HTR-8/SVneo (cell line): ENCODE data around the gene DDIT3.
"Not testable (repeated sequence)": the region's sequence is repeated elsewhere in the genome, so short reads cannot be mapped to it uniquely, and the experiment has no call there.

ENCODE experiments used
- DNase-seq: peaks from one replicate; pipeline ENCODE4 v3.0.0; 2011; ENCODE audit warnings: low spot score, mixed read lengths; ENCODE audit not compliant: insufficient read length
- FAIRE-seq: peaks from 2 replicates; lab custom pipeline; 2011; peaks lifted over from hg19 to GRCh38; lab: Jason Lieb, UNC

Gene DDIT3

DNA sequence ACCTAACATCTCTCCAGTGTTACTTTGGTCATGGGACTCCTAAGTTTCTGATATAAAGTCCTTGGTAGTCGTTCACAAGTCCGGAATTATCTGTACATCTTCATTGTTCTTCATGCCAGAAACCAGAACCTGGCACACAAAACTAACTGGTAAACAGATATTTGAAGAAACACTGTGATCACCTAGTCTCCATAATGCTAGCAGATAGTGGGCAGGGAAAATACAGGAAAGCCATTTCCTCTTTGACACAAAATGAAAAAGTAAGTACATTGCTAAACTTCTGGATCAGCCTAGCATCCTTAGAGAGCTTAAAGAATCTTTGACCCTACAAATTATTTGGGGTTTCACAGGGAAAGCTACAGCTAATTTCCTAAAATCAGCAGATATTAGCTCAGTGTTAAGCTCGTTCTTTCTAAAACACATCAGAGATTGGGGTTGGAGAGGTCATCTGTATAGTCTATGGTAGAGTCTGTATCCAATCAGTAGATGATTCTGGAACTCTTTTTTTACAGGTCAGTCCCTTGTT lies 4.8 kb downstream of the DDIT3 start:
- DNase-seq, result no peak
- FAIRE-seq, result no peak

- FAIRE-seq (no peak), DNase-seq (no peak)
Observed at GRCh38 chr12:57514720-57515407, 5.5 kb downstream of the DDIT3 start.

GRCh38 chr12:57514246-57514645 lies 6.1 kb downstream of the DDIT3 start:
- not testable (repeated sequence) for FAIRE-seq, DNase-seq

DNA sequence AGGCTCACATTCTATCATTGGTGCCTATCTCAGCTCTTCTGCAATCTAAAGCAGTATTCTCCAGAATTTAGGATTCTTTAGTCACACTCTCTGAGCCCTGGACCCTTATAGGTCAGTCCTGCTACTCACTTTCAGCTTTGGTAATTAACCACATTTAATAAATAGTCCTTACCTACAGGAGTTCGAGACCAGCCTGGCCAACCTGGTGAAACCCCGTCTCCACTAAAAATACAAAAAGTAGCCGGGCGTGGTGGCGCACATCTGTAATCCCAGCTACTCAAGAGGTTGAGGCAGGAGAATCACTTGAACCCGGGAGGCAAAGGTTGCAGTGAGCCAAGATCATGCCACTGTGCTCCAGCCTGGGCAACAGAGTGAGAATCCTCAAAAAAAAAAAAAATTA lies 6.6 kb downstream of the DDIT3 start:
- not testable (repeated sequence) for DNase-seq, FAIRE-seq

DNA sequence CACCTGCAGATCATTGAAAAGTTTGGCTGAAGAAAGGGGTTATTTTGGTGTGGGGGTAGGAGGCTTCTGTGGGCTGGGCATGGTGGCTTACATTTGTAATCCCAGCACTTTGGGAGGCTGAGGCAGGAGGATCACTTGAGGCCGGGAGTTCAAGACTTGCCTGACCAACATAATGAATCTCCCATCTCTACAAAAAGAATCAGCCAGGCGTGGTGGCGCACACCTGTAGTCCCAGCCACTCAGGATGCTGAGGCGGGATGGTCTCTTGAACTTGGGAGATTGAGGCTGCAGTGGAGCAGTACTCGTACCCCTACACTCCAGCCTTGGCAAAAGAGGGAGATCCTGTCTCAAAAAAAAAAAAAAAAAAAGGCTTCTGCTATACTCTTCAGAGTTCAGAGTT lies 7.0 kb downstream of the DDIT3 start:
- no peak for FAIRE-seq
- no peak for DNase-seq

GRCh38 chr12:57512665-57513064 lies 7.6 kb downstream of the DDIT3 start:
- no peak for DNase-seq
- FAIRE-seq, result no peak

- FAIRE-seq, result no peak
- DNase-seq, result no peak
Observed at GRCh38 chr12:57511588-57512325, 8.6 kb downstream of the DDIT3 start.

DNA sequence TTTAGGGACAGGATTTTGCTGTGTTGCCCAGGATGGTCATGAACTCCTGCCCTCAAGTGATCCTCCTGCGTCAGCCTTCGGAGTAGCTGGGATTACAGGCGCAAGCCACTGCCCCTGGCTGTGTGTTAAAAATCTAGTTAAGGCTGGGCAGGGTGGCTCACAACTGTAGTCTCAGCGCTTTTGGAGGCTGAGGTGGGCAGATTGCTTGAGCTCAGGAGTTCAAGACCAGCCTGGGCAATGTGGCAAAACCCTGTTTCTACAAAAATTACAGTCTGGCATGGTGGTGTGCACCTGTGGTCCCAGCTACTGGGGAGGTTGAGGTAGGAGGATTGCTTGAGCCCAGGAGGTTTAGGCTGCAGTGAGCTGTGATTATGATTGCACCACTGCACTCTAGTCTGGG lies 9.2 kb downstream of the DDIT3 start:
- no peak for FAIRE-seq
- DNase-seq, result no peak

DNA sequence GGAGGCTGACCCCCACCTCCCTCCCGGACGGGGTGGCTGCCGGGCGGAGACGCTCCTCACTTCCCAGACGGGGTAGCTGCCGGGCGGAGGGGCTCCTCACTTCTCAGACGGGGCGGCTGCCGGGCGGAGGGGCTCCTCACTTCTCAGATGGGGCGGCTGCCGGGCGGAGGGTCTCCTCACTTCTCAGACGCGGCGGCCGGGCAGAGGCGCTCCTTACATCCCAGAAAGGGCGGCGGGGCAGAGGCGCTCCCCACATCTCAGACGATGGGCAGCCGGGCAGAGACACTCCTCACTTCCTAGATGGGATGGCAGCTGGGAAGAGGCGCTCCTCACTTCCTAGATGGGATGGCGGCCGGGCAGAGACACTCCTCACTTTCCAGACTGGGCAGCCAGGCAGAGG lies 12.5 kb downstream of the DDIT3 start:
- not testable (repeated sequence) for FAIRE-seq, DNase-seq

- DNase-seq, FAIRE-seq: not testable (repeated sequence)
Observed at GRCh38 chr12:57506541-57506940, 13.8 kb downstream of the DDIT3 start.

DNA sequence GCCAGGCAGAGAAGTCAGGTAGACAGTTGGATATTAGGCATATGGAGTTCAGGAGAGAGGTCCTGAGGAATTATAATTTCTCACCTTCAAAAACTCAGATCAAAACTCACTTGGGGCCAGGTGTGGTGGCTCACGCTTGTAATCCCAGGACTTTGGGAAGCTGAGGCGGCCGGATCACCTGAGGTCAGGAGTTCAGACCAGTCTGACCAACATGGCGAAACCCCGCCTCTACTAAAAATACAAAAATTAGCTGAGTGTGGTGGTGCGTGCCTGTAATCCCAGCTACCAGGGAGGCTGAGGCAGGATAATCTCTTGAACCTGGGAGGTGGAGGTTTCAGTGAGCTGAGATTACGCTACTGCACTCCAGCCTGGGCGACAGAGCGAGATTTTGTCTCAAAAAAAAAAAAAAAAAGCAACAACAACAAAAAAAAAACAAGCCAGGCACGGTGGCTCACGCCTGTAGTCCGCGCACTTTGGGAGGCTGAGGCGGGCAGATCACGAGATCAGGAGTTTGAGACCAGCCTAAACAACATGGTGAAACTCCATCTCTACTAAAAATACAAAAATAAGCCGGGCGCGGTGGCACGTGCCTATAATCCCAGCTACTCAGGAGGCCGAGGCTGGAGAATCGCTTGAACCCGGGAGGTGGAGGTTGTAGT lies 17.9 kb downstream of the DDIT3 start:
- not testable (repeated sequence) for FAIRE-seq

DNA sequence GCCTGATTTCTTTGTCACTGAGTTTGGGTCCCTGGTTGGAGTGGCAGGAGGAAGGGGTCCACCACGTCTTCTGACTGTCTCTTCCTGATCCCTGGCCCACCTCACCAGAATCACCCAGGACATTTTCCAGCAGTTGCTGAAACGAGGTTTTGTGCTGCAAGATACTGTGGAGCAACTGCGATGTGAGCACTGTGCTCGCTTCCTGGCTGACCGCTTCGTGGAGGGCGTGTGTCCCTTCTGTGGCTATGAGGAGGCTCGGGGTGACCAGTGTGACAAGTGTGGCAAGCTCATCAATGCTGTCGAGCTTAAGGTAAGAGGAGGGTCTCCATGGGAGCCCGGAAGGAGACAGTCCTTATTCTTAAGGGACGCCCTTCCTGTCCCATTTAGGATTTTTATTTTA lies 20.1 kb downstream of the DDIT3 start:
- FAIRE-seq, result no peak
- no peak for DNase-seq

More for the DNA sequence above, 17.9 kb downstream of the DDIT3 start:
- not testable (repeated sequence) for DNase-seq

- no peak for FAIRE-seq
- no peak for DNase-seq
Observed at GRCh38 chr12:57498571-57498970, 21.7 kb downstream of the DDIT3 start.

DNA sequence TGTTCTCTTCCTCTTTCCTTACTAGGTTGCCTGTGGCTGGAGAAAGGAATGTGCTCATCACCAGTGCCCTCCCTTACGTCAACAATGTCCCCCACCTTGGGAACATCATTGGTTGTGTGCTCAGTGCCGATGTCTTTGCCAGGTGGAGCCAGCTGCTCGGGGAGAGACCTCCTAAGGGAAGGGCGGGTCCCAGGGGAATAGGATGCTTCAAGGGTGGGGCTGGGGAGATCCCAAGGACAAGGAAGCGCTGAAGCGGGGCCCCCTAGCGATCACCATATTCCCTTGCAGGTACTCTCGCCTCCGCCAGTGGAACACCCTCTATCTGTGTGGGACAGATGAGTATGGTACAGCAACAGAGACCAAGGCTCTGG lies 22.2 kb downstream of the DDIT3 start:
- DNase-seq (no peak), FAIRE-seq (no peak)

DNA sequence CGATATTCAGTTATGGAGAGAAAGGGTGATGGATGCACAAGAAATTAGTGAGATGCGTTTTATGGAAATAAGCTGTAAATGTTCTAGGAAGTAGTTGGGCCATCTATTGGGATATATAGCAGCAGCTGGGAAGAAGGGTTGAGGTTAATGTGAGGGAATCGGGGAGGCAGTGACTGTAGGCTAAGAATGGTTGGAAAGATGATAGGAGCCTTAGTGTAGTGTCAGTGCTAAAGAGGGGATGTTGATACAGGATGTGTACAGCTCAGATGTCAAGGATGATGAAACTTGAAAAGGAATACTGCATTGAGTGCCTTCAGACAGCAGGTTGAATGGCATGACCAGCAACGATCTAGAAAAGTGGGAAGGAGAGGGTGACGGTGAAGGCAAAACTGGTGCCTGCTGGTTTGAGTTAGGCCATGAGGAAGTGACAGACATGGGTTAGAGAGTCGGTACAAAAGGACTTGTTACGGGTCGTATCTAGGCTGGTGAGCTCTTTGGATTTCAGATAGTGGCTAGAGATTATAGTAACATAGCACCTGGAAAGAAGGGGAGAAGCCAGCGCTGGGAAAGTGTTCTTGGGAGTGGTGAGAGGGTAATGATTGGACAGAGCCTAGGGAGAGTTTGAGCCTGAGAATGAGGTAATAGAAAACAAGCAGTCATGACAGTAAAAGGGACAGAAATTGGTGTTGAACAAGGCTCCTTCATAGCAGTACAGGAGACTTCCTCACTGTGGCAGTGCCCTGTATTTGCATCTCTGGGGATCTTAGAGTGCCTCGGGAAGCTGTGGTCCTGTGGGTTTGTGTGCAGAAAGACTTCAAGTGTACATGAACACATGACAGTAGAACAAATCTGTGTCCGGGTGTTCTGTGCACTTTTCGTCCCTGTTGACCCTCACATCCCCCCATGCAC lies 22.8 kb downstream of the DDIT3 start:
- DNase-seq, result no peak
- FAIRE-seq, result peak; percentile 16

GRCh38 chr12:57496822-57497221 lies 23.5 kb downstream of the DDIT3 start:
- FAIRE-seq (no peak), DNase-seq (no peak)

GRCh38 chr12:57495051-57495701 lies 25.1 kb downstream of the DDIT3 start:
- not testable (repeated sequence) for DNase-seq, FAIRE-seq

GRCh38 chr12:57491393-57492280 lies 28.7 kb downstream of the DDIT3 start:
- DNase-seq (no peak), FAIRE-seq (no peak)
